H9 (cell line): ENCODE results near the gene KCNH5. TPM values are rescaled to one million over a fixed set of nuclear protein-coding genes. Genes with fewer than 3 reads are reported as not detected.

ENCODE experiments used
- DNase-seq: peaks from one replicate; pipeline ENCODE4 v3.0.0-alpha.2; 2017
- H2AFZ ChIP-seq: one replicate; pipeline ENCODE4 v1.6.1; 2013; ENCODE audit warnings: mild to moderate bottlenecking, low read length, control low read depth, moderate library complexity
- H2AK5ac ChIP-seq: 2 replicates; pipeline ENCODE4 v1.6.1; 2013; ENCODE audit warnings: low read length, control low read depth, mixed read lengths; ENCODE audit not compliant: insufficient read length
- H2BK120ac ChIP-seq: one replicate; pipeline ENCODE4 v1.6.1; 2013; ENCODE audit warnings: low read depth, mild to moderate bottlenecking, low read length, control low read depth, inconsistent platforms; ENCODE audit not compliant: poor library complexity, severe bottlenecking
- H2BK12ac ChIP-seq: 2 replicates; pipeline ENCODE4 v1.6.1; 2013; ENCODE audit warnings: low read length, control low read depth, mixed read lengths, low read depth; ENCODE audit not compliant: insufficient read length
- H2BK15ac ChIP-seq: 2 replicates; pipeline ENCODE4 v1.6.1; 2013; ENCODE audit warnings: low read depth, low read length, control low read depth
- H2BK20ac ChIP-seq: one replicate; pipeline ENCODE4 v1.6.1; 2013; ENCODE audit warnings: low read depth, mild to moderate bottlenecking, low read length, control low read depth, inconsistent platforms; ENCODE audit not compliant: poor library complexity, severe bottlenecking
- H2BK5ac ChIP-seq: 2 replicates; pipeline ENCODE4 v1.6.1; 2013; ENCODE audit warnings: low read length, control low read depth, mixed read lengths; ENCODE audit not compliant: insufficient read length
- H3K14ac ChIP-seq: 2 replicates; pipeline ENCODE4 v1.6.1; 2013; ENCODE audit warnings: low read length, control low read depth; ENCODE audit not compliant: insufficient read depth
- H3K18ac ChIP-seq: 2 replicates; pipeline ENCODE4 v1.6.1; 2013; ENCODE audit warnings: low read depth, mild to moderate bottlenecking, mixed read lengths, low read length, control low read depth; ENCODE audit not compliant: insufficient read length
- H3K23ac ChIP-seq: 2 replicates; pipeline ENCODE4 v1.6.1; 2013; ENCODE audit warnings: low read length, control low read depth, mixed read lengths, low read depth; ENCODE audit not compliant: insufficient read length
- H3K23me2 ChIP-seq: 2 replicates; pipeline ENCODE4 v1.6.1; 2013; ENCODE audit warnings: low read depth, mild to moderate bottlenecking, mixed read lengths, low read length, control low read depth; ENCODE audit not compliant: insufficient read length, poor library complexity, severe bottlenecking
- H3K27ac ChIP-seq: 2 replicates; pipeline ENCODE4 v1.5.1; 2013; ENCODE audit warnings: low read length, control low read depth, mixed read lengths, low read depth; ENCODE audit not compliant: insufficient read length
- H3K27me3 ChIP-seq: 2 replicates; pipeline ENCODE4 v1.6.1; 2013; ENCODE audit warnings: low read length, control low read depth, inconsistent platforms; ENCODE audit not compliant: insufficient read depth
- H3K4ac ChIP-seq: 2 replicates; pipeline ENCODE4 v1.6.1; 2013; ENCODE audit warnings: low read depth, mild to moderate bottlenecking, control low read depth, inconsistent platforms, low read length, moderate library complexity
- H3K4me1 ChIP-seq: 2 replicates; pipeline ENCODE4 v1.6.1; 2013; ENCODE audit warnings: low read length, control low read depth, inconsistent platforms; ENCODE audit not compliant: insufficient read depth
- H3K4me2 ChIP-seq: 2 replicates; pipeline ENCODE4 v1.6.1; 2013; ENCODE audit warnings: low read length, control low read depth, mixed read lengths; ENCODE audit not compliant: insufficient read length, insufficient read depth
- H3K56ac ChIP-seq: 2 replicates; pipeline ENCODE4 v1.6.1; 2013; ENCODE audit warnings: low read depth, mild to moderate bottlenecking, mixed read lengths, low read length, control low read depth; ENCODE audit not compliant: insufficient read length
- H3K79me1 ChIP-seq: 2 replicates; pipeline ENCODE4 v1.6.1; 2013; ENCODE audit warnings: low read depth, mild to moderate bottlenecking, moderate library complexity, low read length, control low read depth, inconsistent platforms; ENCODE audit not compliant: insufficient read depth, poor library complexity, severe bottlenecking
- H3K79me2 ChIP-seq: 2 replicates; pipeline ENCODE4 v1.6.1; 2013; ENCODE audit warnings: low read length, control low read depth, inconsistent platforms; ENCODE audit not compliant: insufficient read depth
- H3K9ac ChIP-seq: 2 replicates; pipeline ENCODE4 v1.6.1; 2013; ENCODE audit warnings: low read length, control low read depth, mixed read lengths; ENCODE audit not compliant: insufficient read length; ENCODE audit errors: extremely low read depth
- H3K9me3 ChIP-seq: one replicate; pipeline ENCODE4 v1.6.1; 2013; ENCODE audit warnings: low read depth, low read length, inconsistent platforms; ENCODE audit not compliant: control insufficient read depth
- H3T11ph ChIP-seq: one replicate; pipeline ENCODE4 v1.6.1; 2013; ENCODE audit warnings: mild to moderate bottlenecking, low read length, control low read depth, inconsistent platforms
- H4K20me1 ChIP-seq: one replicate; pipeline ENCODE4 v1.6.1; 2013; ENCODE audit not compliant: control insufficient read depth, insufficient read length, insufficient read depth
- H4K5ac ChIP-seq: 2 replicates; pipeline ENCODE4 v1.6.1; 2013; ENCODE audit warnings: low read depth, mild to moderate bottlenecking, mixed read lengths, low read length, control low read depth; ENCODE audit not compliant: insufficient read length
- H4K8ac ChIP-seq: replicated peaks from 2 replicates; pipeline ENCODE4 v1.6.1; 2013; ENCODE audit warnings: low read length, control low read depth, mixed read lengths, low read depth; ENCODE audit not compliant: insufficient read length
- H4K91ac ChIP-seq: 2 replicates; pipeline ENCODE4 v1.6.1; 2013; ENCODE audit warnings: low read depth, mild to moderate bottlenecking, moderate library complexity, mixed read lengths, low read length, control low read depth; ENCODE audit not compliant: insufficient read length
- H3K27ac Mint-ChIP-seq, 3 experiments: 2 replicates in 2 of 3; 3 replicates in 1 of 3; pipeline ENCODE4 v1.8.0; 2020 to 2021; ENCODE audit warnings: mixed read lengths in 3 of 3, mild to moderate bottlenecking in 1 of 3, moderate library complexity in 1 of 3
- H3K27me3 Mint-ChIP-seq: 2 replicates; pipeline ENCODE4 v1.8.0; 2021; ENCODE audit warnings: low read depth, mild to moderate bottlenecking, moderate library complexity, mixed read lengths
- H3K36me3 Mint-ChIP-seq, 3 experiments: 2 replicates in 2 of 3; 3 replicates in 1 of 3; pipeline ENCODE4 v1.8.0; 2020 to 2021; ENCODE audit warnings: low read depth in 3 of 3, mixed read lengths in 3 of 3; ENCODE audit not compliant: insufficient read depth in 1 of 3
- H3K4me1 Mint-ChIP-seq, 2 experiments: 2 replicates each; pipeline ENCODE4 v1.8.0; 2020; ENCODE audit warnings: mixed read lengths in 2 of 2
- H3K4me3 Mint-ChIP-seq, 2 experiments: 2 replicates in 1 of 2; 3 replicates in 1 of 2; pipeline ENCODE4 v1.8.0; 2020 to 2021; ENCODE audit warnings: mild to moderate bottlenecking in 2 of 2, mixed read lengths in 2 of 2, moderate library complexity in 1 of 2
- H3K9me3 Mint-ChIP-seq, 2 experiments: 2 replicates in 1 of 2; 3 replicates in 1 of 2; pipeline ENCODE4 v1.8.0; 2020; ENCODE audit warnings: mild to moderate bottlenecking in 2 of 2, mixed read lengths in 2 of 2, moderate library complexity in 1 of 2
- WGBS: extraction: QIAGEN DNeasy Blood & Tissue Kit; methylation state at CpG from one replicate; pipeline ENCODE4 v1.1.7; 2013; ENCODE audit warnings: missing lambda C conversion rate, low lambda C conversion rate, mixed read lengths; ENCODE audit not compliant: insufficient read length; ENCODE audit errors: extremely low coverage; 5-methylcytosine and 5-hydroxymethylcytosine counted together
- total RNA-seq: library from RNA; stranded (reverse); gene quantifications from 2 replicates; pipeline ENCODE4 v1.2.1, GENCODE V29; 2021
- TF ChIP-seq, protein P1 (sequence below): fragments of 200-600 bp; sonication (generic); conservative IDR thresholded peaks from 3 replicates; pipeline ENCODE4 v1.8.0; 2021; ENCODE audit warnings: antibody characterized with exemption, mild to moderate bottlenecking

The KCNH5 gene
- total RNA-seq, 1 experiment from 2014 or later = 0.42 TPM

GRCh38 chr14:62914873-62915272, 130.4 kb downstream of the KCNH5 start:
- no peak overlapping the region for H2BK15ac ChIP-seq
- no peak overlapping the region for H4K91ac ChIP-seq
- H2BK120ac ChIP-seq = no peak overlapping the region
- no peak overlapping the region for H3K27ac ChIP-seq
- TF ChIP-seq, protein P1, sequence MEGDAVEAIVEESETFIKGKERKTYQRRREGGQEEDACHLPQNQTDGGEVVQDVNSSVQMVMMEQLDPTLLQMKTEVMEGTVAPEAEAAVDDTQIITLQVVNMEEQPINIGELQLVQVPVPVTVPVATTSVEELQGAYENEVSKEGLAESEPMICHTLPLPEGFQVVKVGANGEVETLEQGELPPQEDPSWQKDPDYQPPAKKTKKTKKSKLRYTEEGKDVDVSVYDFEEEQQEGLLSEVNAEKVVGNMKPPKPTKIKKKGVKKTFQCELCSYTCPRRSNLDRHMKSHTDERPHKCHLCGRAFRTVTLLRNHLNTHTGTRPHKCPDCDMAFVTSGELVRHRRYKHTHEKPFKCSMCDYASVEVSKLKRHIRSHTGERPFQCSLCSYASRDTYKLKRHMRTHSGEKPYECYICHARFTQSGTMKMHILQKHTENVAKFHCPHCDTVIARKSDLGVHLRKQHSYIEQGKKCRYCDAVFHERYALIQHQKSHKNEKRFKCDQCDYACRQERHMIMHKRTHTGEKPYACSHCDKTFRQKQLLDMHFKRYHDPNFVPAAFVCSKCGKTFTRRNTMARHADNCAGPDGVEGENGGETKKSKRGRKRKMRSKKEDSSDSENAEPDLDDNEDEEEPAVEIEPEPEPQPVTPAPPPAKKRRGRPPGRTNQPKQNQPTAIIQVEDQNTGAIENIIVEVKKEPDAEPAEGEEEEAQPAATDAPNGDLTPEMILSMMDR = no peak
- no peaks in the 10 kb centered on the region for H3K27me3 ChIP-seq
- no peak overlapping the region for H3K27ac Mint-ChIP-seq
- no peak overlapping the region for H3K14ac ChIP-seq
- H3K4ac ChIP-seq = no peak overlapping the region
- no peak overlapping the region for H4K5ac ChIP-seq
- H3K18ac ChIP-seq = no peak overlapping the region
- H3T11ph ChIP-seq = no peak overlapping the region
- H3K9me3 Mint-ChIP-seq = no peaks in the 10 kb centered on the region; a peak in 1 of 5 replicates
- no peak overlapping the region for H3K4me3 Mint-ChIP-seq
- no peak overlapping the region for H2AFZ ChIP-seq
- no peaks in the 10 kb centered on the region for H3K4me1 Mint-ChIP-seq
- no peaks in the 10 kb centered on the region for H3K27me3 Mint-ChIP-seq
- no peaks in the 10 kb centered on the region for H3K36me3 Mint-ChIP-seq
- no peak for DNase-seq
- no peak overlapping the region for H2BK5ac ChIP-seq
- WGBS = no CpG with 5 or more reads among the region's 3 CpGs
- H3K4me2 ChIP-seq = no peak overlapping the region
- H2BK12ac ChIP-seq = no peak overlapping the region
- H3K23ac ChIP-seq = no peak overlapping the region
- H3K9me3 ChIP-seq = no peaks in the 10 kb centered on the region
- H3K56ac ChIP-seq = no peak overlapping the region
- no peak overlapping the region for H2AK5ac ChIP-seq
- no peaks in the 10 kb centered on the region for H3K4me1 ChIP-seq
- H2BK20ac ChIP-seq = no peak overlapping the region
- H4K20me1 ChIP-seq = no peaks in the 10 kb centered on the region
- no peak overlapping the region for H3K9ac ChIP-seq
- no peaks in the 10 kb centered on the region for H3K23me2 ChIP-seq
- no peaks in the 10 kb centered on the region for H3K79me1 ChIP-seq
- H3K79me2 ChIP-seq = no peaks in the 10 kb centered on the region
- H4K8ac ChIP-seq = no peak overlapping the region
